ENCODE measurements around the gene CDIPT.

Gene CDIPT

GRCh38 chr16:29881050-29881449 is 18.0 kb upstream of the CDIPT start:
- Histone ChIP-seq H3K79me2 (ENCODE audit: insufficient read depth, low read length) (no peaks in the 10 kb centered on the region), H2AFZ (ENCODE audit: low read length) (no peak overlapping the region), H3K27me3 (ENCODE audit: insufficient read depth, low read length, poor library complexity, severe bottlenecking) (no peaks in the 10 kb centered on the region), H3K9ac (ENCODE audit: low read depth, low read length, poor library complexity, severe bottlenecking) (no peak overlapping the region), H3K36me3 (ENCODE audit: insufficient read depth, low read length) (no peaks in the 10 kb centered on the region), H3K9me3 (ENCODE audit: insufficient read depth, low read depth, low read length) (no peaks in the 10 kb centered on the region), H3K9me2 (replicated peaks; ENCODE audit: low read depth, low read length) (no peaks in the 10 kb centered on the region), H3F3A (ENCODE audit: low read depth) (no peaks in the 10 kb centered on the region), H3K4me2 (ENCODE audit: low read depth, low read length, poor library complexity, severe bottlenecking) (no peak overlapping the region), H3K4me1 (ENCODE audit: insufficient read depth, low read length, poor library complexity, severe bottlenecking) (no peaks in the 10 kb centered on the region), H4K20me1 (ENCODE audit: insufficient read depth, low read length, poor library complexity, severe bottlenecking) (no peaks in the 10 kb centered on the region), H3K4me3 (ENCODE audit: low read length, poor library complexity, severe bottlenecking) (no peak overlapping the region)
- TF ChIP-seq CTCF (conservative IDR thresholded peaks at IDR 0.05; ENCODE audit: low read length) = no peak
- no peak for TF ChIP-seq EZH2phosphoT487 (IDR thresholded peaks at IDR 0.05; ENCODE audit: borderline replicate concordance)

- no peak for TF ChIP-seq CTCF (conservative IDR thresholded peaks at IDR 0.05; ENCODE audit: low read length)
- TF ChIP-seq EZH2phosphoT487 (IDR thresholded peaks at IDR 0.05; ENCODE audit: borderline replicate concordance) = no peak
These were observed 15.1 kb upstream of the CDIPT start for GRCh38 chr16:29878172-29878571.

GRCh38 chr16:29877266-29877961 is 14.4 kb upstream of the CDIPT start:
- H3K27me3 ChIP-seq (ENCODE audit: insufficient read depth, low read length, poor library complexity, severe bottlenecking) = no peaks in the 10 kb centered on the region
- no peaks in the 10 kb centered on the region for H3F3A ChIP-seq (ENCODE audit: low read depth)
- no peak overlapping the region for H2AFZ ChIP-seq (ENCODE audit: low read length)
- no peaks in the 10 kb centered on the region for H3K9me3 ChIP-seq (ENCODE audit: insufficient read depth, low read depth, low read length)
- no peaks in the 10 kb centered on the region for H3K36me3 ChIP-seq (ENCODE audit: insufficient read depth, low read length)
- no peaks in the 10 kb centered on the region for H3K79me2 ChIP-seq (ENCODE audit: insufficient read depth, low read length)
- no peak for TF ChIP-seq EZH2phosphoT487 (IDR thresholded peaks at IDR 0.05; ENCODE audit: borderline replicate concordance)
- no peak for TF ChIP-seq CTCF (conservative IDR thresholded peaks at IDR 0.05; ENCODE audit: low read length)
- no peak overlapping the region for H3K4me2 ChIP-seq (ENCODE audit: low read depth, low read length, poor library complexity, severe bottlenecking)
- no peaks in the 10 kb centered on the region for H3K9me2 ChIP-seq (replicated peaks; ENCODE audit: low read depth, low read length)
- H3K4me3 ChIP-seq (ENCODE audit: low read length, poor library complexity, severe bottlenecking) = no peak overlapping the region
- no peak overlapping the region for H3K9ac ChIP-seq (ENCODE audit: low read depth, low read length, poor library complexity, severe bottlenecking)
- H3K4me1 ChIP-seq (ENCODE audit: insufficient read depth, low read length, poor library complexity, severe bottlenecking) = no peaks in the 10 kb centered on the region
- no peaks in the 10 kb centered on the region for H4K20me1 ChIP-seq (ENCODE audit: insufficient read depth, low read length, poor library complexity, severe bottlenecking)

More at GRCh38 chr16:29878172-29878571, 15.1 kb upstream of the CDIPT start:
- Histone ChIP-seq H4K20me1 (ENCODE audit: insufficient read depth, low read length, poor library complexity, severe bottlenecking) (no peaks in the 10 kb centered on the region), H3K4me3 (ENCODE audit: low read length, poor library complexity, severe bottlenecking) (no peak overlapping the region), H3F3A (ENCODE audit: low read depth) (no peaks in the 10 kb centered on the region), H3K27me3 (ENCODE audit: insufficient read depth, low read length, poor library complexity, severe bottlenecking) (no peaks in the 10 kb centered on the region), H3K9me3 (ENCODE audit: insufficient read depth, low read depth, low read length) (no peaks in the 10 kb centered on the region), H3K4me2 (ENCODE audit: low read depth, low read length, poor library complexity, severe bottlenecking) (no peak overlapping the region), H3K36me3 (ENCODE audit: insufficient read depth, low read length) (no peaks in the 10 kb centered on the region), H3K79me2 (ENCODE audit: insufficient read depth, low read length) (no peaks in the 10 kb centered on the region), H3K9me2 (replicated peaks; ENCODE audit: low read depth, low read length) (no peaks in the 10 kb centered on the region), H3K9ac (ENCODE audit: low read depth, low read length, poor library complexity, severe bottlenecking) (no peak overlapping the region), H3K4me1 (ENCODE audit: insufficient read depth, low read length, poor library complexity, severe bottlenecking) (no peaks in the 10 kb centered on the region), H2AFZ (ENCODE audit: low read length) (no peak overlapping the region)
